Natural killer cell (primary cell): ENCODE results near the gene TBX18. TPM values are rescaled to one million over a fixed set of nuclear protein-coding genes. Genes with fewer than 3 reads are reported as not detected.

Experiments
- ATAC-seq, 3 donors: fragments of 150-1000 bp in 2 of 3; fragments of 200-7000 bp in 1 of 3; cut with Tn5 transposase; 1 replicate in 1 of 3; 2 replicates in 2 of 3; pipeline ENCODE4 v1.10.0; 2021; ENCODE audit warnings: mild to moderate bottlenecking in 2 of 3, moderate library complexity in 2 of 3
- DNase-seq, 2 donors: peaks; one replicate each; pipeline versions ENCODE4 v3.0.0 to v3.0.0-alpha.2; 2013 to 2021; ENCODE audit warnings: mixed read lengths in 1 of 2
- H3K27ac ChIP-seq: one replicate; pipeline ENCODE4 v1.5.1; 2013; ENCODE audit warnings: mild to moderate bottlenecking, low read length
- H3K27me3 ChIP-seq: one replicate; pipeline ENCODE4 v1.6.1; 2013; ENCODE audit warnings: low read length; ENCODE audit not compliant: control insufficient read depth, insufficient read depth
- H3K36me3 ChIP-seq: one replicate; pipeline ENCODE4 v1.6.1; 2013; ENCODE audit warnings: low read length; ENCODE audit not compliant: control insufficient read depth, insufficient read depth
- H3K4me1 ChIP-seq: one replicate; pipeline ENCODE4 v1.6.1; 2013; ENCODE audit warnings: low read length; ENCODE audit not compliant: control insufficient read depth, insufficient read depth
- H3K4me3 ChIP-seq: one replicate; pipeline ENCODE4 v1.5.1; 2013; ENCODE audit warnings: low read length
- H3K9me3 ChIP-seq: one replicate; pipeline ENCODE4 v1.6.1; 2013; ENCODE audit warnings: low read length; ENCODE audit not compliant: control insufficient read depth, insufficient read depth
- H3K27ac Mint-ChIP-seq, 2 donors: one replicate each; pipeline ENCODE4 v1.8.0; 2022; ENCODE audit warnings: mild to moderate bottlenecking in 2 of 2, mixed read lengths in 2 of 2, moderate library complexity in 1 of 2
- H3K27me3 Mint-ChIP-seq, 2 donors: one replicate each; pipeline ENCODE4 v1.8.0; 2022; ENCODE audit warnings: low read depth in 2 of 2, mixed read lengths in 2 of 2
- H3K36me3 Mint-ChIP-seq: one replicate; pipeline ENCODE4 v1.8.0; 2022; ENCODE audit warnings: mixed read lengths
- H3K4me1 Mint-ChIP-seq, 2 donors: one replicate each; pipeline ENCODE4 v1.8.0; 2022; ENCODE audit warnings: mixed read lengths in 2 of 2
- H3K4me3 Mint-ChIP-seq: one replicate; pipeline ENCODE4 v1.8.0; 2022; ENCODE audit warnings: mild to moderate bottlenecking, moderate library complexity, mixed read lengths
- H3K9me3 Mint-ChIP-seq, 2 donors: one replicate each; pipeline ENCODE4 v1.8.0; 2022; ENCODE audit warnings: mixed read lengths in 2 of 2
- CTCF ChIP-seq: fragments of 200-600 bp; IDR thresholded peaks from one replicate; pipeline ENCODE4 v1.8.0; 2022; ENCODE audit warnings: antibody characterized with exemption
- WGBS: methylation state at CpG from one replicate; pipeline ENCODE4 v1.1.7; 2013; ENCODE audit warnings: missing lambda C conversion rate; ENCODE audit not compliant: insufficient coverage; 5-methylcytosine and 5-hydroxymethylcytosine counted together
- intact Hi-C: fragments of 100-400 bp; cut with micrococcal nuclease; formaldehyde crosslinking; loops from one replicate; pipeline ENCODE4 v1.14.2; 2022
- total RNA-seq, 4 donors: library from RNA; stranded (reverse); fragments of 120-200 nt in 1 of 4; gene quantifications; one replicate each; pipeline versions ENCODE4 v1.2.3 to v1.2.4, GENCODE V29; 2013 to 2022

The TBX18 gene
- total RNA-seq, 3 donors from 2014 or later (not counting 1 experiment from before 2014, with no cell fraction given) = not detected

- ATAC-seq (no peak), DNase-seq (no peak)
- Histone ChIP-seq H3K36me3 (no peaks in the 10 kb centered on the region), H3K27me3 (peaks cover 64% of the 10 kb centered on the region), H3K27ac (no peak overlapping the region), H3K4me3 (no peak overlapping the region), H3K4me1 (peaks cover 9% of the 10 kb centered on the region), H3K9me3 (peaks cover 22% of the 10 kb centered on the region)
- Mint-ChIP-seq H3K4me1 (no peaks in the 10 kb centered on the region), H3K27me3 (peaks cover 59 to 62% of the 10 kb centered on the region in 2 donors), H3K9me3 (peaks cover 2% of the 10 kb centered on the region in 2 donors), H3K27ac (no peak overlapping the region), H3K4me3 (no peak overlapping the region), H3K36me3 (peaks cover 37% of the 10 kb centered on the region)
- TF ChIP-seq CTCF = no peak
- intact Hi-C loops = no loop called here
- 15% methylated on average over 38 of the region's 38 CpGs for WGBS
These were observed 2.6 kb upstream of the TBX18 start for GRCh38 chr6:84766799-84767525.

- Mint-ChIP-seq H3K27me3 (peaks cover 55% of the 10 kb centered on the region in 2 donors), H3K4me3 (no peak overlapping the region), H3K27ac (no peak overlapping the region), H3K9me3 (peaks cover 2% of the 10 kb centered on the region in 2 donors), H3K4me1 (no peaks in the 10 kb centered on the region), H3K36me3 (peaks cover 37% of the 10 kb centered on the region)
- Histone ChIP-seq H3K9me3 (peaks cover 22% of the 10 kb centered on the region), H3K36me3 (no peaks in the 10 kb centered on the region), H3K4me3 (no peak overlapping the region), H3K4me1 (peaks cover 9% of the 10 kb centered on the region), H3K27ac (no peak overlapping the region), H3K27me3 (peaks cover 66% of the 10 kb centered on the region)
- no peak for TF ChIP-seq CTCF
- intact Hi-C loops = no loop called here
- WGBS = 9% methylated on average over 32 of the region's 32 CpGs
- ATAC-seq = no peak
- no peak for DNase-seq
These were observed 1.9 kb upstream of the TBX18 start for GRCh38 chr6:84766118-84766798.

GRCh38 chr6:84763886-84764331 is 489 bp downstream of the TBX18 start:
- no peak for DNase-seq
- H3K4me3 ChIP-seq = no peak overlapping the region
- Mint-ChIP-seq H3K27ac (no peak overlapping the region), H3K4me3 (no peak overlapping the region), H3K9me3 (peaks cover 0 to 5% of the 10 kb centered on the region in 2 donors), H3K4me1 (no peaks in the 10 kb centered on the region), H3K27me3 (peaks cover 54 to 55% of the 10 kb centered on the region in 2 donors), H3K36me3 (peaks cover 29% of the 10 kb centered on the region)
- ATAC-seq = no peak
- H3K36me3 ChIP-seq = no peaks in the 10 kb centered on the region
- no peak overlapping the region for H3K27ac ChIP-seq
- TF ChIP-seq CTCF = no peak
- peaks cover 62% of the 10 kb centered on the region for H3K27me3 ChIP-seq
- H3K4me1 ChIP-seq = peaks cover 9% of the 10 kb centered on the region
- 3% methylated on average over 52 of the region's 57 CpGs for WGBS
- intact Hi-C loops = no loop called here
- peaks cover 22% of the 10 kb centered on the region for H3K9me3 ChIP-seq
